Activated CD4-positive, alpha-beta T cell treated with anti-CD3 and anti-CD28 coated beads for 48 hours (primary cell): ENCODE results near the gene TNFAIP8.

ENCODE experiments used
- DNase-seq: peaks from one replicate; pipeline ENCODE4 v3.0.0-alpha.2; 2020

TNFAIP8 gene

GRCh38 chr5:119355685-119356611 is at the start of gene TNFAIP8:
Gene TNFAIP8, plus strand, starts transcription at chr5:119356019. Its CDS starts 72 bp downstream, at chr5:119356091.
- DNase-seq, result peak; percentile 88

- no peak for DNase-seq
Observed at GRCh38 chr5:119307170-119307569, 48.6 kb upstream of the TNFAIP8 start.

GRCh38 chr5:119309326-119309725 is 46.5 kb upstream of the TNFAIP8 start:
- no peak for DNase-seq

GRCh38 chr5:119311688-119312087 is 44.1 kb upstream of the TNFAIP8 start:
- no peak for DNase-seq

- no peak for DNase-seq
Observed at GRCh38 chr5:119312403-119312802, 43.4 kb upstream of the TNFAIP8 start.

GRCh38 chr5:119313197-119313596 is 42.6 kb upstream of the TNFAIP8 start:
- no peak for DNase-seq

- no peak for DNase-seq
Observed at GRCh38 chr5:119313658-119314605, 41.9 kb upstream of the TNFAIP8 start.

GRCh38 chr5:119315516-119315949 is 40.3 kb upstream of the TNFAIP8 start:
- DNase-seq, result peak; percentile 75

GRCh38 chr5:119316086-119316485 is 39.7 kb upstream of the TNFAIP8 start:
- peak; percentile 56 for DNase-seq

GRCh38 chr5:119316906-119317305 is 38.9 kb upstream of the TNFAIP8 start:
- no peak for DNase-seq

GRCh38 chr5:119318256-119318894 is 37.4 kb upstream of the TNFAIP8 start:
- no peak for DNase-seq

GRCh38 chr5:119319401-119319800 is 36.4 kb upstream of the TNFAIP8 start:
- no peak for DNase-seq

- DNase-seq, result no peak
Observed at GRCh38 chr5:119319890-119320289, 35.9 kb upstream of the TNFAIP8 start.

GRCh38 chr5:119321569-119322311 is 34.1 kb upstream of the TNFAIP8 start:
- no peak for DNase-seq

- DNase-seq, result no peak
Observed at GRCh38 chr5:119322312-119322947, 33.4 kb upstream of the TNFAIP8 start.

GRCh38 chr5:119322948-119323537 is 32.8 kb upstream of the TNFAIP8 start:
- DNase-seq, result no peak

GRCh38 chr5:119323601-119324000 is 32.2 kb upstream of the TNFAIP8 start:
- no peak for DNase-seq

GRCh38 chr5:119324842-119325241 is 31.0 kb upstream of the TNFAIP8 start:
- DNase-seq, result no peak

- peak; percentile 70 for DNase-seq
Observed at GRCh38 chr5:119327018-119327417, 28.8 kb upstream of the TNFAIP8 start.

- peak; percentile 69 for DNase-seq
Observed at GRCh38 chr5:119328753-119329602, 26.8 kb upstream of the TNFAIP8 start.
